ENCODE data around the gene INPP4B. TPM values are rescaled to one million over a fixed set of nuclear protein-coding genes. Genes with fewer than 3 reads are reported as not detected.

Gene INPP4B
- total and polyA plus RNA-seq, 2 of the 4 experiments (the other 2 are of a cell fraction) = 1.8 to 14.0 TPM

DNA sequence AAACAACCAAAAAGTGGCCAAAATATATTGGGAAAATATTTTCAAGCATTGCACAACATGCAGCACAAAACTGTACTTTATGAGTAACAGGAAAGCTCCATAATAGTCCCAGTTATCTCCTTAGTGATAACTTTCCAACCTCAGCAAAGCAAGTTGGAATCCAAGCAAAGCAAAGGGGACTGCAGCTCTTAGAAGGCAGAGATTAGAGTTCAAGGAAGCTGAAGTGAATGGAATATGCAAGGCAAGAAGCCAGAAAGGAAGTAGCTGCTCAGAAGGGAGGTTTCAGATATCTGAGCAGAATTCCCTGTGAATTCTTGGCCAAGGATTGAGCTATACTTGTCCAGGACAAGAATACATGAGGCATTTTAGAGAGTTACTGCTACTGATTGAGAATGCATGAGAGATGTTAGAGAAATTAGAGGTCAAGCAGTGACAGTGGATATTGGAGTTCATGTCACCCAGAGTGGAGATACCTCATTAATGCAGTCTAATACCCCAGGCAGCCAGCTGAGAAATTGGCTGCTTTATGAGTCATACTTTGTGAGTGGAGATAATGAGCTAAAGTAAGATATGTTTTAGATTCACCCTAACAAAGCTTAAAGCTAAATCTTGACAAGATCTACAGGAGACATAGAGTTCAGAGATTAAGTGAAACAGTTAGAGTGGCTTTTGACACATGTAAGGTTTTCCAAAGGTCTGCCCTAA is 102.8 kb downstream of the INPP4B start:
- Histone ChIP-seq H3K14ac (replicated peaks; ENCODE audit: low read depth, low read length) (no peak overlapping the region), H3K9ac (ENCODE audit: low read depth, low read length) (no peak overlapping the region), H3K9me1 (ENCODE audit: insufficient read depth, low read length) (no peaks in the 10 kb centered on the region), H2AFZ (replicated peaks; ENCODE audit: low read length, poor library complexity) (no peak overlapping the region), H3K56ac (ENCODE audit: extremely low read depth, insufficient read depth, low read length) (no peak overlapping the region), H3K36me3 (ENCODE audit: control insufficient read depth, insufficient read depth, low read length) (no peaks in the 10 kb centered on the region), H4K91ac (ENCODE audit: insufficient read depth, low read depth, low read length) (no peak overlapping the region), H2BK20ac (ENCODE audit: low read depth, low read length) (no peak overlapping the region), H3K79me1 (ENCODE audit: low read depth in 1 of 2, low read length in 2 of 2) (no peaks in the 10 kb centered on the region), H3K4me3 (ENCODE audit: insufficient read depth, low read depth, low read length) (no peak overlapping the region), H3K4me2 (ENCODE audit: low read depth, low read length) (peak overlapping the region; percentile 37; the same call in 1 of the 2 replicates), H3K9me3 (ENCODE audit: control insufficient read depth, insufficient read depth, low read length) (no peaks in the 10 kb centered on the region), H2BK120ac (ENCODE audit: low read depth, low read length) (no peak overlapping the region), H2AK9ac (replicated peaks; ENCODE audit: low read depth, low read length, poor library complexity) (no peak overlapping the region), H3K4ac (ENCODE audit: low read depth, low read length) (no peak overlapping the region), H3K18ac (ENCODE audit: low read depth, low read length) (no peak overlapping the region), H3K23ac (ENCODE audit: low read depth, low read length) (no peak overlapping the region), H3K27me3 (ENCODE audit: control insufficient read depth, insufficient read depth, low read length) (no peaks in the 10 kb centered on the region), H2BK5ac (ENCODE audit: low read depth, low read length, poor library complexity, severe bottlenecking) (no peak overlapping the region), H4K5ac (ENCODE audit: low read depth, low read length) (no peak overlapping the region), H3K27ac (ENCODE audit: insufficient read depth, low read length) (no peak overlapping the region), H4K20me1 (ENCODE audit: insufficient read depth, low read length) (no peaks in the 10 kb centered on the region), H2AK5ac (ENCODE audit: low read depth, low read length) (no peak overlapping the region), H2BK15ac (ENCODE audit: low read depth, low read length) (no peak overlapping the region), H4K8ac (ENCODE audit: low read depth in 2 of 2, low read length in 2 of 2) (no peak overlapping the region), H3K4me1 (ENCODE audit: control insufficient read depth, insufficient read depth, low read length) (peaks cover 3% of the 10 kb centered on the region; the same call in 1 of the 2 replicates)
- in situ Hi-C loops (cut with MboI; ENCODE audit: low sequenced_read_pairs) (no loop called here), intact Hi-C loops (cut with micrococcal nuclease) (no loop called here), dilution Hi-C loops (cut with HindIII; ENCODE audit: low sequenced_read_pairs, unreplicated experiment) (no loop called here)
- CTCF ChIA-PET = interaction anchor here (1.2 kb wide), 1 partner anchor 17 kb away, joined by 3 read pairs; no protein-coding TSS in a partner anchor
- DNase-seq (peak; percentile 45), ATAC-seq (ENCODE audit: low read depth) (peak; percentile 69)
- TF ChIP-seq CEBPB (IDR thresholded peaks at IDR 0.05; ENCODE audit: low read depth, low read length) = peak; percentile 83
- TF ChIP-seq MAFK (IDR thresholded peaks at IDR 0.05; ENCODE audit: low read depth, low read length) = no peak
- TF ChIP-seq CHD1 (IDR thresholded peaks at IDR 0.05; ENCODE audit: low read depth, low read length) = no peak
- no TSS peak for BruUV-seq (replicated peaks)
- POLR2A ChIA-PET (ENCODE audit: unreplicated experiment) = no interaction called here
